HG03280 (cell line): ENCODE results near the gene HOXA3.

Experiments
- ATAC-seq: cut with Tn5 transposase; IDR thresholded peaks from one replicate; pipeline ENCODE4 v1.9.1; 2021; ENCODE audit warnings: mild to moderate bottlenecking, moderate library complexity; ENCODE audit not compliant: unreplicated experiment

Gene HOXA3

DNA sequence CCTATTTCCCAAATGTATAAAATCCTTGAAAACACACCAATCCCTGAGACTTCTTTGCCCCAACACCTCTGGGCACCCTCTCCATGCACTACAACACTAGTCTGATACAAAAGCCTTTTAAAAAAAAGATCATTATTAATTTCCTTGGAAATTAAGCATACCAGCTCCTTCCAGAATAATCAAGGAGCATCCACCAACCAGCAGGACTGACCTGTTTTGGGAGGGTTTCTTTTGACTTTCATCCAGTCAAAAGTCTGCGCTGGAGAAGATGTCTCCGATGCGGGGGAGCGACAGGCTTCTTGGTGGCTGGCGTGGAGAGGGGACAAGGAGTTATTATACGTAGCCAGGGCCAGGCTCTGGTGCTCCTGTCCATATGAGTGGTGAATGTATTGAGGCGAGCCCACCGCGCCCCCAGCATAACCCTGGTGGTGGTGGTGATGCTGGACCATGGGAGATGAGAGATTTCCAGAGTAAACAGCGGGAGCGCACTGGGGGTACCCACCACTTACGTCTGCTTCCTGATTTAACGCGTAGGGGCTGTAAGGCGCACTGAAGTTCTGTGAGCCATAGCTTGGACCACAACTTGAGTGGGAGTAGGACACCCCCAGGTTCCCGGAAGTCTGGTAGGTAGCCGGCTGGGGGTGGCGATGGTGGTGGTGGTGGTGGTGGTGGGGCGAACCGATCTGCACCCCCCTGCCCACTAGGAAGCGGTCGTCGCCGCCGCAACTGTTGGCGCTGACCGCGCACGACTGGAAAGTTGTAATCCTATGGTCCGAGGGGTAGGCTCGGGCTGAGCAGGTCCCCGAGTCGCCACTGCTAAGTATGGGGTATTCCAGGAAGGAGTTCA, 57.1 kb downstream of the HOXA3 start:
- ATAC-seq = peak; percentile 5

DNA sequence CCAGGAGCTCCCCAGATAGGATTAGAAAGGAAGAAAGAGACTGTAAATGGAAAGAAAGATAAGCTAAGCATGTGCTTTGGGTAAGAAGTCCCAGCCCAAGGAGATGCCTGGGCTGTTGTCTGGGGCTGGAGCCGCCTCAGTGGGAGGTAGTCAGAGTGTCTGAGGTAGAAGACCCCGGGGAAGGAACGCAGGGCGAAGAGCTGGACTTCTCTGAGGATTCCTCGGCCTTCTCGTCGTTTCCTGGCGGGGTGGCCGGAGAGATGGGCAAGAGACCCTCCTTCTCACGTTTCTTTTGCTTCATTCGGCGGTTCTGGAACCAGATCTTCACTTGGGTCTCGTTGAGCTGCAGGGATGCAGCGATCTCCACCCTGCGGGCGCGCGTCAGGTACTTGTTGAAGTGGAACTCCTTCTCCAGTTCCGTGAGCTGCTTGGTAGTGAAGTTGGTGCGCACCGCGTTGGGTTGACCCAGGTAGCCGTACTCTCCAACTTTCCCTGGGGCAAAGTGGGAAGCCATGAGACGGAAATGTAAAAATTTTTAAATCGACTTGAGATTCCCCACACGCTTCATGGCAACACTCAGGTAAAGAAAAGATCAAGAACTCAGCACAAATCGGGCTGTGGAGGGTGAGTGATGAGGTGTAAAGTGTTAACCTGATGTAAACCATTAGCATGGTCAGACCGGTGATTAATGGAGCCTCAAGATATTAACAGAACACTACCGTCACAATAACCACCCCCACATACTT, 57.9 kb downstream of the HOXA3 start:
- ATAC-seq = no peak

DNA sequence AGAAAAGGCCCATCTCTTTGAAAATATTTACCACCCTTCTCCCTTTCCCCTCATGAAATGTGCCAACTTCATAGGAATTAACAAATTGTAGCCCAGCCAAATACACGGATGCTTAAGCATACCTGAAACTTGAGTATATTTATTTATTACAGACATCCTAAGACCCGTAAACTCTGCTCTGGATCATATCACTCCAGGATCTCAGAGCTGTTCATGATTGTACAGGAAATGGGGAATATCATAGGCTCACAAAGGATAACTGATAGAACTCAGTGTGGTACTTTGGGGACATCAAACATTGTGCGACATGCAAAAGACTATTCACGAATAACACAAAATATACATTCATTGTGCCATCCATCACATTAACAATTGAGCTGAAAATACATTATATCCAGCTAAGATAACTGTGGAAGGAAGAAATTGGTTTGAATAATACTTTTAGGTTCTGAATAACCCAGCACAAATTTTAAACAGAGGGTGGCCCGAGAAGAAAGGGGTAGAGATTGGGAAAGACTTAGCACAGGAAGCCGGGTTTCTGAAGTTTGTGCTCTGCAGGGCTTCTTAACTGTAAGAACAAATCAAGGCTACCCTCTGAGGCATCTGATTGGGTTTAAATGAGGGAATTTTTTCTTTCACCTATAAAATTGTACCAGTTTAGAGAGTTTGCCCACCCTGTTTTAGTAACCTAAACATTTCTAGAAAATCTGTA, 59.0 kb downstream of the HOXA3 start:
- ATAC-seq = no peak

DNA sequence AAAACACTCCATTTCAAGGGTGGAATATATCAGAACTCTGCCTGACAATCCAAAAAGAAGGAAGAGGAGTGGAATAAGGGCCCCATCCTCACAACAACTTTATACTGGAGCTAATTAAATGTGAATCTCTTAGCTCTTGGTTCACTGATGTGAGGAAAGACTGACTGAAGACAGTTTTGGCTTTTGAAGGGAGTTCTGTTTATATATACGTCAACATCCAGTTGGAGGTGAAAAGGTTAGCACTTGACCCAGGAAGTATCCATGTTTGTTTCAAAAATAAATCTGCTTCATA, 59.6 kb downstream of the HOXA3 start:
- no peak for ATAC-seq

DNA sequence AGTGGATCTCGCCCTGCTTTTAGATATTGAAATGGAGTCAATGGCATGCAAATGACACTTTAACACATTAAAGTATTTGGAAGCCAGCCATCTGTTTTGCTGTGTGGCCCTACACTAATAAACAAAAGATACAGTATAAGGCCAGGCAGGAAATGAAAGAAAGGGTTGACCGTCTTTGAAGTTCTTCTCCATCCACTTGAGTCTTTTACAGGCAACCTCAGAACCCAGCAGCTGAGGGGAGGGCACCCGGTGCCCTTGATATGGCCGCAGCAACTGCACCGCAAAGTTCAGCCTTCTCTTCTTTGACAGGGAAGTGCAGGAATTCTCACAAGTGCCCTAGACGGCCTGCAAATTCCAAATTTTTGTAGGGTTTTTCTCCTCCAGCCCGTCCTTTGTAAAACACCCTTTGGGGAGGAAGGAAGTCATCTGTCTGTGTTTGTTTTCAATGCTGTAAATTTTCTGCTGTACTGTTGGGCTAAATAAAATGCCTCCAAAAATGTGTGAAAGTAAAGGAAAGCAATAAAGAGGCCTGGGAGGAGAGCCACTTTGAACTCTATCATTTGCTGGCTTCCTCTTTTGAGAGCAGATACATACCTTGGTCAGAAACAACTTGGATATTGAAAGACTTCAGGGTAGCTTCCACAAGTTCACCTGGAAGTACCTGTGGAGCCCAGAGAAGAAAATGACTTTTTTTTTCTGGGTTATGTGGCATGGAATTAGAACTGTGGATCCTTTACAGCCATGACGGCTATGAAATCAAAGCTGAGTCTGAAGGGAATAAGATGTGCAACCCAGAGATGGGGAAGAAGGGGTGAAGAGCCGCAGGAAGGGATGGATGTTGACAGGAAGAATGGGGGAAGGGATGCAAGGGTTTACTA, 60.2 kb downstream of the HOXA3 start:
- ATAC-seq = no peak

DNA sequence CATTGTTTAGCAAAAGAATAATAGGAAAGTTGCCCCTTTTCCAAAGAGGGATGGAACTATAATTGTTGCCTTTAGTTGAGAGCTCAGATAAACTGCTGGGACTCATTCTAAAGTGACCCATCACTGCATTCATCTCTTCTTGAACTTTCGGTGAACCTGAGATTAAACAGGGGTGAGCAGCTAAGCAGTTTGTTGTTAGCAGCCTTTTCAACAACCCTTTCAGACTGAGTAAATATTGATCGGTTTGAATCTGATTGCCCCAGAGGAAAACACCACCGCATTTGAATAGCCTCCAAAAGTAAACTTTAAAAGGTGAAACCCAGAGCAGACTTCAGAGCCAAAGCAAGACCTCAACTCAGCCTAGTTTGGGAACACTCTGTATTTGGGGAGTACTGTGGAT, 61.3 kb downstream of the HOXA3 start:
- no peak for ATAC-seq

DNA sequence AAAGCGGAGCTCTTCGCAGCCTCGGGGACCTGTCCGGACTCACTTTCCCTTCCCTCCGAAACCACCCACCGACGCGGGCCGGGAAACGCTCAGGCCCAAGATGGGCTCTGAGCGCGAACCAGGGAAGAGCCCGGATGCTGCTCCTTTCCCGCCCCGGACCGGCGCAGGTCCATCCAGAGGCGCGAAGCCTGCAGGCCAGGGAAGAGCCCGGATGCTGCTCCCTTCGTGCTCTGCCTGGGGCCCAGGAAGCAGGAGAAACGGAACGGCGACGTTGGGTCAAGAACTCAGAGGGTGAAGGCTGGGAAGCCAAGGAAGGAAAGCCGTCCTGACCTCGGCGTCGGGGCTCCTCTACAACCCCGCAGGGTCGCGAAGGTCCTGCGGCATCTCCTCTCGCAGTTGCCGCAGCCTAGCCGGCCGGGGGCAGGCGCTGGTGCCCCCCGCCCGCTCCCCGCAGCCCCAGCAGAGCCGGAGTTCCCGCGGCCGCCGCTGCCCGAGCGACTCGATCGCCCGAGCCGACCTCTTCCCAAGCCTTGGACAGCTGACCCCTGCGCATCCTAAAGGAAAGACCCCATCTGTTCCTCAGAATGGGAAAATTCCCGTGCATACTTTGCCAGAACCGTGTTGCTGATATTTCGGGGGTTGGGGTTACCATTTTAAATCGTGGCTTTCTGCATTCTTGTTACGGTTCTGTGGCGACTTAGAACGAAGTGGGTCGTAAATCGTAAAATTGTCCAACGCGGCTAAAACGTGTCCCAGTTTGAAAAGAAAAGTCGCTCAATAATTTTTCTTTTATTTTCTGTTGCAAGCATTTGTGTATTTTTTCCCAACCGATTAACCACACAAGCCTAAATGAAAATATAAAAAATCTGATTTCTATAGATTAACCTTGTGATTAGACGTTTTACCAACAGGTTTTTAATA, 64.1 kb downstream of the HOXA3 start:
- ATAC-seq = no peak

DNA sequence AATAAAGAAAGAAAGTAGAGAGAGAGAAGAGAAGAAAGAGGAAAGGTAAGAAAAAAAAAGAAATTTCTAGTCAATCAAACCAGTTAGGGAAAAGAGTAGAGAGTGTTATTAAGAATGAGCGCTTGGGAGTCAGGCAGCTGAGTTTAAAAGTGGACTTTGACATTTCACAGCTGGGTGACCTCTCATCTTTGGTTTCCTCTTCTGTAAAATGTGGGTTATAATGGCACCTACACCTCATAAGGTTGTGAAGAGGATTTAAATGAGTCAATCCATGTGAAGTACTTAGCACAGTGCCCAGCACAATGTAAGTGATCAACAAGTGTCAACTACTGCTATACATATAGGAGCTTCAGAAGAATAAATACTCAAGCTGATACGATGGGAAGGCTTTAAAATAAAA, 68.7 kb downstream of the HOXA3 start:
- no peak for ATAC-seq

DNA sequence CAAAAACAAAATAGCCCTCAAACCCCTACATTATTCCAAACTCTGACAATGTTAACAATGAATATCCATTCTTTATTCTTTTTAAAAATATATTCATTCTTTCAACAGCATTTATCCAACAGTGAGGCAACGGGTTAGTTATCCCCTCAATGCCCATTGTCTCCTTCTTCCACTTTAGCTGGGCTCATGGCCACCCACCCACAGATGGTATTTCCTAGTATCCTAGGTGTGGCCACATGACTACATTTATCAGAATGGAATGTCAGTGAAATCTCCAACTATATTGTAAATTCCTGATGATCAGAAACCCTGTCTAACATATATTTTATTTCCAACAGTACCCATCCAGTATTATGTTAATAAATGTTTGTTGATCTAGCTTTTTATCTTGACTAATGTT, 70.2 kb downstream of the HOXA3 start:
- no peak for ATAC-seq

DNA sequence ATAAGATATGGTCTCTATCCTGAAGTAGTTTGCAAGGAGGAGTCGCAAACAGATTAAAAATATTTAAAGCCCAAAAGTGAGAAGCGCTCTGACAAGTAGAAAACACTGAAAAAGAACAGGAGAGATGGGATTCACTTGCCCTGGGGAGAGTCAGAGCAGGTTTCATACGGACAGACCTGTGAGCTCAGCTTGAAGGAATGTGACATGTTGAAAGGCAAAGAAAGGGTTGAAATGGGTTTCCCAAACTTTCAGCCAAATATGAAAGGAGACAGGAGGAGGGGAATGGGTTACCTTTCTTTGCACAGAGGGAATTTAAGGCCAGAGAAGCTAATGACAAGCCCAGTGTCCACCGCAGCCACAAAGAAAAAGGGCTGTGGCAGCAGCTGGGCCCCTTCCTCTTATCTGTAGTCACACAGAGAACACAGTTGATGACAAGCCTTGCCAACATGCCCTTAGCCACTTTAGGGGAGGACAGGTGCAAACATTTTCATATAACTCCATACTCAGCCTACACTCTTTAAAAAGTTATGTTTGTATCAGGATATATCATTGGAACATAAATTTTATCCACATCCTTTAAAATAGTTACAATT, 71.4 kb downstream of the HOXA3 start:
- no peak for ATAC-seq

DNA sequence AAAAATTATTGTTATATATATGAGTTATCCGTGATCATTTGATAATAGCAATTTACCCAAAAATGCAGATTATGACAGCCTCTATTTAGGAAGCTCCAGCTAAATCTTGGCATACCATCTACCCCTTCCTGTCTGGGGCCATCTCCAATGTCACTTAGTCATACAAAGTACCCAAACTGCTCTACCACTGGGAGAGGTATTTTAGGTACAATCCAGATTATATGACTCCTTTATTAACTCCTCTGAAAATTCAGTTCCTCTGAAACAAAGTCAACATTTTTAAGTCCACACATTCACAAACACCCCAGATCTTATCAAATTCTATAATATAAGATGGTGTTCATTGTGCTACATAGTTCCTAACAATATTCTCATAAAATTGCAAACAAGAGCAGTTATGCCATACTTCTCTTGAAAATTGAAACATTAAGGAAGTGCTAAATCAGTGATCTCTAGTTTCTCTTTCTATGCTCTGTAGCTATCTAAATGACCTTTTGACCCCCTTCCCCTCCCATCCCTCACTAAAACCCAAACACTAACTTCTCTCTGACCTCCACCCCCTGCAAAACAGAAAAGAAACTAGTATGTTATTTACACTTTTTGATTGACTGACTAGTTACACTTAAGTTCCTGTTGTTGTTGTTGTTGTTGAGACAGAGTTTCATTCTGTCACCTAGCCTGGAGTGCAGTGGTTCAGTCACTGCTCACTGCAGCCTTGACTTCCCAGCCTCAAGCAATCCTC, 73.0 kb downstream of the HOXA3 start:
- peak; percentile 68 for ATAC-seq

DNA sequence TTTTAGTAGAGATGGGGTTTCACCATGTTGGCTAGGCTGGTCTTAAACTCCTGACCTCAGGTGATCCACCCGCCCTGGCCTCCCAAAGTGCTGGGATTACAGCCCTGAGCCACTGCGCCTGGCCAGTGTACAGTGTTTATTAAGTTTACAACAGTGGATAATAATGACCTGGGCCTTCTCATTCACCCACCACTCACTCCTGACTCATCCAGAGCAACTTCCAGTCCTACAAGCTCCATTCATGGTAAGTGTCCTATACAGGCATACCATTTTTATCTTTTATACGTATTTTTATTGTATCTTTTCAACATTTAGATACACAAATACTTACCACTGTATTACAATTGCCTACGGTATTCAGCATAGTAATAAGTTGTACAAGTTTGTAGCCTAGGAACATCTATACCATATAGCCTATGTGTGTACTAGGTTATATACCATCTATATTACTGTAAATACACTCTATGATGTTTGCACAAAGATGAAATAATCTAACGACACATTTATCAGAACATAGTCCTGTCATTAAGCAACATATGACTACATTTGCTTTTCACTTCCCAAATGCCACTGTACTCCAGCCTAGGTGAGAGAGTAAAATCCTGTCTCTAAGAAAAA, 73.7 kb downstream of the HOXA3 start:
- ATAC-seq = no peak

DNA sequence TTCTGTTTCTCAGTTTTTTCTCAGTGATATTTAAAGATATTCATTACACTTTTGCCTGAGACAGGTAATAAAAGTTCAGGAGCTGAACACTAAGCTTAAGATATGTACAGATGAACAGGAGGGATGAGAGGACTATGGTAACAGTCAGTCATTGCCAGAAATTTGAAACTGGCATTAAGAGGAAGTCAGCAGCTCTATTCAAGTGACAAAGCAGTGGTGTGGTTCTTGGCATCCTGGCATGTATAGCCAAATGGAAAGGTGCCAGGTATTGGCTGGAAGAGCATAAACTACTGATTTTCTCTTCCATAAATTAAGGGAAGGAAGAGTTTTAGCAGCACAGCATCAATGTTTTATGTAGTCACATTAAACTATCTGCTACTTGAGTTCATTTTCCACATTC, 79.3 kb downstream of the HOXA3 start:
- no peak for ATAC-seq

DNA sequence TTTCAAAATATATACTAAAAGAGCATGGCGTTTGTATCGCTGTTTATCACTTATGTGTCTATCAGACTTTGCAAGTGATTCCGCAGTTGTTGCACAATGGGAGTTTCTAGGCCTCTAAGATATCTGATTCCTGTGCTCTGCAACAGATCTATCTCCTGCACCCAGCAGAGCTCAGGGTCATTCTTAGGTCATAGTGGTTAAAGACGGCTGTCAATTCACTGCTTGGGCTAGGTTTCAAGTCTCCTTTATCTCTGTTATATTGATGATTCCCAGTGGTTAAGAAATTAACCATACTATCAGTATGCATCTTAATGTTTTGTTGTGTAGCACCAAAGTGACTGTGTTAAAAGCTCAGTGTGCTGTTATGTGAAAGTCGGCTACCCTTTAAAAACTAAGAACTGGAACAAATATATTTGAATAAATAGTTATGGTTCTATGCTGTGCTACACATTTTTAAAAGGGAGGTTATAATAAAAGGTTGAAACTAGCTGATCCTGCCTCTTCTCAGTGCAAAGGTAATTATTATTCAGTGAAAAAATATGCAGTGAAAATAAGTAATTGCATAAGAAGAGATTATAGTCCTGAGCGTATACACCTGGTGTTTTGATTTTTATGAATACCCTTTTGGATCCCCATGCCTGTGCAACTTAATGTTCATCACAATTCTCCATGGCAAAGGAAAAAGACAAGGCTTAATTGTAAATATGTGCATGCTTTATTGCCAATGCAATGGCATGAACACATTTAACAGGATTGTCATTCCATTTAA, 80.6 kb downstream of the HOXA3 start:
- no peak for ATAC-seq

DNA sequence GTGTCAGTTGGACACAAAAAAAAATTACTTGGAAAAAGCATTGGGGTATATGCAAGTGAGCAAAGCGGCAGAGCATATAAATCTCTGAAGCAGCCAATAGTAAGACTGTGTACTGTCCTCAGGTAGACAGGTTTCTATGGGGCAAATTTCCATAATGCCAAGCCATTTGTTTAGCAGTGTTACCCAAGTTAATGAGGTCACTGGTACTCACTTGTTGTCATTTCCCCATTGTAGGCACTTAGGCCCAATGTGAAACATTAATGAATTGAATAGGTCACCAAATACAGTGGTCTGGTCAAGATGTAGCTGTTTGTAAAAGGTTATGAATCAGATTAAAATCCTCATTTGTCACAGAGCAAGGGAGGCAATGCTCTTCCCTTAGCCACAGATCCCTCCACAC, 84.1 kb downstream of the HOXA3 start:
- no peak for ATAC-seq

DNA sequence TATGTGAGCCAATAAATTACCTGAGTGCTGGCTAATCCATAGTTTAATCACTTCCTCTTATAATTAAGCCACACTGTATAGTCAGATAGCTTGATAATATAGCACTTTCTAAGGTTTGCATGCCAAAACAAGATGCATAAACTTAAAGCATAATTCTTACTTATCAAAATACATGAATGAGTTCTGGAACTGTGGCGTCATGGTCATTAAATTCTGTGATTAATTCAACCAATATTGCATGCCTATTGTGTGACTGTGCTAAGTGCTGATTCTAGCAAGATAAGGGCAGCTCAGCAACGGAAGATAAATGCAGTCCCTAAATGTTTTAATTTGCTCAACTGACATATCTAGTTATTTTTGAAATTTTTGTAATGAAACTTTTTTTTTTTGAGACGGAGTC, 86.2 kb downstream of the HOXA3 start:
- ATAC-seq = no peak

DNA sequence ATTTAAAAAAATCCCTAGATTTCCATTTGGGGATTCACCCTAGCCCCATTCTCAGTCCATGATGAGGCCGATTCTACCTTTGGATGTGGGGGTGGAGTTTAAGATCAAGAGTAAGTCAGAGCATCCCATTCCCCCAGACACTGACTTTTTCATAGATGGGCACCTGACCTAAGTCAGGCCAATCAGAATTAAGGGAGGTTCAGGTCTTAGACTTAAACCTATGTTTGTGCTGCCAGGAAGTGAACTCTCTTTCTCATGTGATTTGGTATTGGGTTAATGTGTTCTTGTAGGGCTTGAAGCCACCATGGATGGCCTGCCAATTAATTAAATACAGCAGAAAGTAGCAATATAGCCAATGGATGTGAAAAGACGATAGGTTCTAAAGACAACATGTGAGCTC, 86.7 kb downstream of the HOXA3 start:
- no peak for ATAC-seq

DNA sequence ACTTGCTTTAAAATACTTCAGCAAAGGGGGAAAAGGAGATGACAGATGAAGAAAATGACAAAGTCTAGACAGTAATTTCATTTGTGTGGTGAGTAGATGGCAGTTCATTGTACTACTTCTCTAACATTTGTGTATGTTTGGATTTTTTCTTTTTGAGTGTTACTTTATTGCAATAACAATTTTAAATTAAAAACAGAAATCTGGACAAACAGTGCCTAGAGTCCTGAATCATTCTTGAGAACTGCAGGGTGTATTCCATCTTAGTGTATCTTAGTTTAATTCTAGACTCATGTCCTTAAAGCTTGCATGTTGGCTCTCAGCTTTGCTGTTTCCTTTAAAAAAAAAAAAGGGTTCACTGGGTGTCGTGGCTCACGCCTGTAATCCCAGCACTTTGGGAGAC, 87.7 kb downstream of the HOXA3 start:
- no peak for ATAC-seq
